K562 (cell line): ENCODE data around the gene GNAL. TPM values are rescaled to one million over a fixed set of nuclear protein-coding genes. Genes with fewer than 3 reads are reported as not detected.

Source experiments
- ATAC-seq: fragments of 200-7000 bp; cut with Tn5 transposase; 3 replicates; pipeline ENCODE4 v1.9.1; 2020; ENCODE audit warnings: moderate library complexity
- BruUV-seq: library from RNA; stranded (reverse); fragments of 400-500 nt; replicated peaks from 2 replicates; lab custom pipeline; 2021; lab: Mats Ljungman, UMichigan
- CTCF ChIA-PET: fragments of 300-600 bp; formaldehyde crosslinking; extraction: SDS; loops from one replicate; lab custom pipeline; 2021; ENCODE audit warnings: low intra/inter-chr PET ratio; lab: Yijun Ruan, JAX
- POLR2A ChIA-PET: fragments of 300-600, 350-650 bp; sonication (Branson Sonifier 250); formaldehyde crosslinking; extraction: SDS; loops from one replicate; lab custom pipeline; 2021; ENCODE audit warnings: antibody characterized with exemption, inconsistent platforms; lab: Yijun Ruan, JAX
- DNase-seq, 4 experiments: peaks; one replicate each; pipeline versions ENCODE4 v3.0.0 to v3.0.0-alpha.2; 2011 to 2018; ENCODE audit warnings: low spot score in 3 of 4, mixed read lengths in 3 of 4; ENCODE audit errors: extremely low read depth in 1 of 4
- FAIRE-seq: peaks from 2 replicates; lab custom pipeline; 2011; peaks lifted over from hg19 to GRCh38; lab: Jason Lieb, UNC
- H2AFZ ChIP-seq: 2 replicates; pipeline ENCODE4 v1.6.0; 2011; ENCODE audit warnings: low read depth, low read length, control low read depth, inconsistent platforms
- H3K27ac ChIP-seq: fragments of 200-600 bp; 3 replicates; pipeline ENCODE4 v1.8.0; 2011; ENCODE audit warnings: low read depth, mild to moderate bottlenecking, control low read depth, inconsistent platforms, low read length, moderate library complexity, mixed read lengths; ENCODE audit errors: extremely low read depth
- H3K27me3 ChIP-seq, 2 experiments: fragments of 300-600 bp in 1 of 2; 2 replicates in 1 of 2; 3 replicates in 1 of 2; pipeline versions ENCODE4 v1.6.0 to v1.8.0; 2011; ENCODE audit warnings: inconsistent platforms in 2 of 2, low read length in 2 of 2, mild to moderate bottlenecking in 1 of 2, mixed read lengths in 1 of 2, moderate library complexity in 1 of 2; ENCODE audit not compliant: control insufficient read depth in 2 of 2, insufficient read depth in 2 of 2
- H3K36me3 ChIP-seq: fragments of 300-600 bp; 3 replicates; pipeline ENCODE4 v1.8.0; 2011; ENCODE audit warnings: mild to moderate bottlenecking, low read length, inconsistent platforms; ENCODE audit not compliant: control insufficient read depth, insufficient read depth
- H3K4me1 ChIP-seq, 2 experiments: fragments of 200-600 bp in 1 of 2; replicated peaks in 1 of 2; 2 replicates in 1 of 2; 3 replicates in 1 of 2; pipeline versions ENCODE4 v1.5.1 to v1.8.0; 2011; ENCODE audit warnings: inconsistent platforms in 2 of 2, low read length in 2 of 2, mild to moderate bottlenecking in 1 of 2, mixed read lengths in 1 of 2, moderate library complexity in 1 of 2; ENCODE audit not compliant: control insufficient read depth in 2 of 2, insufficient read depth in 2 of 2
- H3K4me2 ChIP-seq: 2 replicates; pipeline ENCODE4 v1.6.1; 2011; ENCODE audit warnings: low read length, control low read depth, inconsistent platforms, mixed read lengths; ENCODE audit not compliant: insufficient read depth
- H3K4me3 ChIP-seq: fragments of 200-600 bp; sonication (generic), shearing (Covaris generic); 2 replicates; pipeline ENCODE4 v1.5.1; 2016; ENCODE audit warnings: control low read depth, inconsistent platforms
- H3K79me2 ChIP-seq: fragments of 200-600 bp; 3 replicates; pipeline ENCODE4 v1.8.0; 2011; ENCODE audit warnings: low read length, inconsistent platforms; ENCODE audit not compliant: control insufficient read depth, insufficient read depth
- H3K9ac ChIP-seq, 2 experiments: 2 replicates each; pipeline versions ENCODE4 v1.6.0 to v1.6.1; 2011; ENCODE audit warnings: low read depth in 2 of 2, low read length in 2 of 2, control low read depth in 1 of 2, inconsistent platforms in 1 of 2, mild to moderate bottlenecking in 1 of 2, mixed read lengths in 1 of 2; ENCODE audit not compliant: insufficient read depth in 1 of 2
- H3K9me1 ChIP-seq: one replicate; pipeline ENCODE4 v1.6.0; 2011; ENCODE audit warnings: inconsistent platforms, mild to moderate bottlenecking, low read length, moderate library complexity; ENCODE audit not compliant: control insufficient read depth, insufficient read depth
- H3K9me3 ChIP-seq: replicated peaks from 2 replicates; pipeline ENCODE4 v1.5.1; 2011; ENCODE audit warnings: low read depth, low read length, inconsistent platforms; ENCODE audit not compliant: control insufficient read depth, insufficient read depth
- H4K20me1 ChIP-seq: replicated peaks from 2 replicates; pipeline ENCODE4 v1.6.1; 2011; ENCODE audit warnings: low read length, inconsistent platforms, mixed read lengths; ENCODE audit not compliant: control insufficient read depth, insufficient read depth
- DNMT1 ChIP-seq: fragments of 450-650 bp; IDR thresholded peaks from 2 replicates; pipeline ENCODE4 v1.6.1; 2016; ENCODE audit warnings: antibody characterized with exemption, mild to moderate bottlenecking
- E2F8 ChIP-seq: fragments of 450-650 bp; IDR thresholded peaks from 2 replicates; pipeline ENCODE4 v1.7.1; 2018; ENCODE audit warnings: mild to moderate bottlenecking, low read depth; ENCODE audit not compliant: partially characterized antibody
- GTF2F1 ChIP-seq: IDR thresholded peaks from 2 replicates; pipeline ENCODE4 v1.6.1; 2011; ENCODE audit warnings: low read depth, low read length, improper control_type of control experiment
- MTF1 ChIP-seq: fragments of 250-450 bp; sonication (Bioruptor Pico); IDR thresholded peaks from 2 replicates; pipeline ENCODE4 v1.9.0; 2021; ENCODE audit warnings: moderate library complexity, mild to moderate bottlenecking, inconsistent platforms, borderline replicate concordance
- PYGO2 ChIP-seq: fragments of 450-650 bp; IDR thresholded peaks from 2 replicates; pipeline ENCODE4 v1.6.1; 2016; ENCODE audit warnings: mild to moderate bottlenecking, missing genetic modification characterization, moderate library complexity, missing compliant biosample characterization
- WGBS: fragments of 100-300 bp; shearing (Covaris generic); methylation state at CpG from one replicate; pipeline ENCODE4 v1.1.6; 2016; ENCODE audit warnings: low coverage, mixed read lengths; ENCODE audit not compliant: insufficient coverage; ENCODE audit errors: missing lambda C conversion rate; 5-methylcytosine and 5-hydroxymethylcytosine counted together
- in situ Hi-C: fragments of 300-500 bp; cut with MboI; formaldehyde crosslinking; loops from 4 replicates; pipeline ENCODE4 v1.15.0; 2018; ENCODE audit warnings: inconsistent platforms, mixed read lengths
- intact Hi-C: fragments of 100-400 bp; cut with micrococcal nuclease; formaldehyde crosslinking; loops from 2 replicates; pipeline ENCODE4 v1.14.2; 2022
- polyA plus RNA-seq, 8 experiments: library from polyadenylated mRNA; depleted of rRNA in 4 of 8; stranded (reverse) in 5 of 8; unstranded in 3 of 8; fragments of >200 nt; fragmentation: Nextera tagmentation in 2 of 8; fragmentation: Illumina TruSeq in 1 of 8; extraction: Ambion mirVana in 2 of 8; extraction: Trizol in 1 of 8; gene quantifications; 2 replicates each; pipeline versions ENCODE4 v1.2.1 to v1.2.3, GENCODE V29; 2011 to 2014; ENCODE audit warnings: inconsistent platforms in 1 of 8, missing spikeins in 1 of 8
- total RNA-seq, 7 experiments: library from RNA; depleted of rRNA in 6 of 7; stranded (reverse); fragments of >200 nt in 6 of 7; fragmentation: Illumina TruSeq in 2 of 7; extraction: Trizol in 2 of 7; gene quantifications; 2 replicates each; pipeline versions ENCODE4 v1.2.1 to v1.2.3, GENCODE V29; 2011 to 2021; ENCODE audit warnings: low replicate concordance in 1 of 7
- TF ChIP-seq, protein P1 (sequence below): fragments of 250-450 bp; sonication (Bioruptor Pico); IDR thresholded peaks from 2 replicates; pipeline ENCODE4 v1.4.0; 2020; ENCODE audit warnings: mild to moderate bottlenecking
- TF ChIP-seq, protein P2 (sequence below), 2 experiments: fragments of 450-650 bp in 1 of 2; sonication (generic) in 1 of 2; formaldehyde crosslinking in 1 of 2; IDR thresholded peaks; 2 replicates each; pipeline versions ENCODE4 v1.7.1 to v1.9.0; 2016 to 2022; ENCODE audit warnings: inconsistent platforms in 1 of 2, mild to moderate bottlenecking in 1 of 2, missing genetic modification reagents in 1 of 2

GNAL gene
- total and polyA plus RNA-seq, 9 of the 15 experiments (the other 6 are each of a cell fraction or from before 2014, with no cell fraction given), result under 0.01 to 0.10 (median 0.01) TPM; not detected in 5

- ChIA-PET POLR2A (no interaction called here), CTCF (no interaction called here)
- Histone ChIP-seq H3K9me1 (no peaks in the 10 kb centered on the region), H4K20me1 (no peaks in the 10 kb centered on the region), H3K9me3 (no peaks in the 10 kb centered on the region), H3K27me3 (peaks cover 18 to 39% of the 10 kb centered on the region in 2 experiments; a peak in 4 of 5 replicates), H3K9ac (no peak overlapping the region), H2AFZ (no peak overlapping the region), H3K79me2 (no peaks in the 10 kb centered on the region), H3K4me1 (no peaks in the 10 kb centered on the region), H3K4me2 (no peak overlapping the region), H3K36me3 (no peaks in the 10 kb centered on the region), H3K4me3 (no peak overlapping the region), H3K27ac (no peak overlapping the region)
- FAIRE-seq (no peak), ATAC-seq (no peak), DNase-seq (no peak)
- intact Hi-C loops, result no loop called here
- WGBS, result 0% methylated on average over 6 of the region's 6 CpGs
- in situ Hi-C loops, result no loop called here
- no TSS peak for BruUV-seq
- TF ChIP-seq DNMT1 (no peak), PYGO2 (tag) (no peak), E2F8 (no peak), MTF1 (CRISPR knock-in tag) (no peak), GTF2F1 (no peak)
- TF ChIP-seq, protein P1, sequence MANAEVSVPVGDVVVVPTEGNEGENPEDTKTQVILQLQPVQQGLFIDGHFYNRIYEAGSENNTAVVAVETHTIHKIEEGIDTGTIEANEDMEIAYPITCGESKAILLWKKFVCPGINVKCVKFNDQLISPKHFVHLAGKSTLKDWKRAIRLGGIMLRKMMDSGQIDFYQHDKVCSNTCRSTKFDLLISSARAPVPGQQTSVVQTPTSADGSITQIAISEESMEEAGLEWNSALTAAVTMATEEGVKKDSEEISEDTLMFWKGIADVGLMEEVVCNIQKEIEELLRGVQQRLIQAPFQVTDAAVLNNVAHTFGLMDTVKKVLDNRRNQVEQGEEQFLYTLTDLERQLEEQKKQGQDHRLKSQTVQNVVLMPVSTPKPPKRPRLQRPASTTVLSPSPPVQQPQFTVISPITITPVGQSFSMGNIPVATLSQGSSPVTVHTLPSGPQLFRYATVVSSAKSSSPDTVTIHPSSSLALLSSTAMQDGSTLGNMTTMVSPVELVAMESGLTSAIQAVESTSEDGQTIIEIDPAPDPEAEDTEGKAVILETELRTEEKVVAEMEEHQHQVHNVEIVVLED (CRISPR knock-in tag), result no peak
- TF ChIP-seq, protein P2, sequence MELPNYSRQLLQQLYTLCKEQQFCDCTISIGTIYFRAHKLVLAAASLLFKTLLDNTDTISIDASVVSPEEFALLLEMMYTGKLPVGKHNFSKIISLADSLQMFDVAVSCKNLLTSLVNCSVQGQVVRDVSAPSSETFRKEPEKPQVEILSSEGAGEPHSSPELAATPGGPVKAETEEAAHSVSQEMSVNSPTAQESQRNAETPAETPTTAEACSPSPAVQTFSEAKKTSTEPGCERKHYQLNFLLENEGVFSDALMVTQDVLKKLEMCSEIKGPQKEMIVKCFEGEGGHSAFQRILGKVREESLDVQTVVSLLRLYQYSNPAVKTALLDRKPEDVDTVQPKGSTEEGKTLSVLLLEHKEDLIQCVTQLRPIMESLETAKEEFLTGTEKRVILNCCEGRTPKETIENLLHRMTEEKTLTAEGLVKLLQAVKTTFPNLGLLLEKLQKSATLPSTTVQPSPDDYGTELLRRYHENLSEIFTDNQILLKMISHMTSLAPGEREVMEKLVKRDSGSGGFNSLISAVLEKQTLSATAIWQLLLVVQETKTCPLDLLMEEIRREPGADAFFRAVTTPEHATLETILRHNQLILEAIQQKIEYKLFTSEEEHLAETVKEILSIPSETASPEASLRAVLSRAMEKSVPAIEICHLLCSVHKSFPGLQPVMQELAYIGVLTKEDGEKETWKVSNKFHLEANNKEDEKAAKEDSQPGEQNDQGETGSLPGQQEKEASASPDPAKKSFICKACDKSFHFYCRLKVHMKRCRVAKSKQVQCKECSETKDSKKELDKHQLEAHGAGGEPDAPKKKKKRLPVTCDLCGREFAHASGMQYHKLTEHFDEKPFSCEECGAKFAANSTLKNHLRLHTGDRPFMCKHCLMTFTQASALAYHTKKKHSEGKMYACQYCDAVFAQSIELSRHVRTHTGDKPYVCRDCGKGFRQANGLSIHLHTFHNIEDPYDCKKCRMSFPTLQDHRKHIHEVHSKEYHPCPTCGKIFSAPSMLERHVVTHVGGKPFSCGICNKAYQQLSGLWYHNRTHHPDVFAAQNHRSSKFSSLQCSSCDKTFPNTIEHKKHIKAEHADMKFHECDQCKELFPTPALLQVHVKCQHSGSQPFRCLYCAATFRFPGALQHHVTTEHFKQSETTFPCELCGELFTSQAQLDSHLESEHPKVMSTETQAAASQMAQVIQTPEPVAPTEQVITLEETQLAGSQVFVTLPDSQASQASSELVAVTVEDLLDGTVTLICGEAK (IDR thresholded peaks at IDR 0.05), result no peak
- TF ChIP-seq, protein P2 (CRISPR knock-in tag; IDR thresholded peaks at IDR 0.05), result no peak
Observed at GRCh38 chr18:11667578-11667977, 21.5 kb upstream of the GNAL start.
